NOMO-1 treated with DMSO at 0.1 percent for 48 hours (cell line): Measurements from ENCODE around the gene ABAT.
"Not testable (repeated sequence)": the region's sequence is repeated elsewhere in the genome, so short reads cannot be mapped to it uniquely, and the experiment has no call there.

Experiments
- DNase-seq: peaks from one replicate; lab custom pipeline; 2025; ENCODE audit not compliant: unreplicated experiment; lab: John Stamatoyannopoulos, UW

ABAT gene

DNA sequence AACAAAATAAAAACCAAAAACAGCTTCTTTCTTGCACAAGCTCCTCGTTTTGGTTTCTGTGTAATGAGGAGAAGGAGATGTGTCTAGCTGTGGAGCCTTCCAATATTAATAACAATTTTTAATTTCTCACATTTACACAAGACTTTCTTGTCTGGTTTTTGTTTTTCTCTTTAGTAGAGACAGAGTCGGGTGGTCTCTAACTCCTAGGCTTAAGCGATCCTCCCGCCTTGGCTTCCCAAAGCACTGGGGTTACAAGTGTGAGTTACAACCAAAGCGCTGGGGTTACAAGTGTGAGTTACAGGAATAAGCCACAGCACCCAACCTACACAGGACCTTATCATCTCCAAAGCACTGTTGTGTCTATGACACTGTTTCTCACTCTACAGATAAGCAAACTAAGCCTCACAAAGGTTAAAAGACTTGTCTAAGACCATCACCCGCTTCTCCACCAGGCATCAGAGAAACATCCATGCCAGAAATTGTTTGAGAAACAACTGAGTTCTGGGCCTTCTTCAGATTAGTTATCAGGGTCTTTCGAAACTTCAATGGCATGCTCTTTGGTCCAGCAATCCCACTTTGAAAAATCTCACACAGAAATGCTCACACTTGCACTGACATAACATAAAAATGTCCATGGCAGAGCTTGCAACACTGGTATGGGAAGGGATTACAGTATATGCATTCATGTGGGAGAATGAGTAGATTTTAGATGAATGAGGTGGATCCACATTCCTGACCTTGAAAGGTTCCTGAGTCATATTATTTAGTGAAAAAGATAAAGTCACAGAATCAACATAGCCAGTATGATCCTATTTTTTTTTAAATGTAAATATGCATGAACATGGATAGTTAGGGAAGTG lies 3.9 kb downstream of the ABAT start:
- no peak for DNase-seq

DNA sequence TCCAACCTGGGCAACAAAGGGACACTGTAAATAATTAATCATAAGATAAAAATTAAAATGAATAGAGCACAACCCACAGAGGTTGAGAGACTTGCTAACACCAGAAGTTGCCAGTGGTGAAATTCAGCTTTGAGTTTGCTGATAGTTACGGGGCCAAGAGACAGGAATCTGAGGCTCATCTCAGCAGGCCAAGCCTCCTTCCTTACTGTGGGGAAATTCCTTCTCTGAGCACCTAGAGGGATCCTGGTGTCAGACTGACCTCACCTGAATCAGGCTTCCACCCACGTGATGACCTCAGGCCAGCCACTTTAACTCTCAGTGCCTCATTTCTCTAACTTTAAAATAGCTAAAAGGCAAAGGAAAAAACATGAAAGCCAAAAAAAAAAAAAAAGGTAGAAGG lies 4.7 kb downstream of the ABAT start:
- DNase-seq: no peak

DNA sequence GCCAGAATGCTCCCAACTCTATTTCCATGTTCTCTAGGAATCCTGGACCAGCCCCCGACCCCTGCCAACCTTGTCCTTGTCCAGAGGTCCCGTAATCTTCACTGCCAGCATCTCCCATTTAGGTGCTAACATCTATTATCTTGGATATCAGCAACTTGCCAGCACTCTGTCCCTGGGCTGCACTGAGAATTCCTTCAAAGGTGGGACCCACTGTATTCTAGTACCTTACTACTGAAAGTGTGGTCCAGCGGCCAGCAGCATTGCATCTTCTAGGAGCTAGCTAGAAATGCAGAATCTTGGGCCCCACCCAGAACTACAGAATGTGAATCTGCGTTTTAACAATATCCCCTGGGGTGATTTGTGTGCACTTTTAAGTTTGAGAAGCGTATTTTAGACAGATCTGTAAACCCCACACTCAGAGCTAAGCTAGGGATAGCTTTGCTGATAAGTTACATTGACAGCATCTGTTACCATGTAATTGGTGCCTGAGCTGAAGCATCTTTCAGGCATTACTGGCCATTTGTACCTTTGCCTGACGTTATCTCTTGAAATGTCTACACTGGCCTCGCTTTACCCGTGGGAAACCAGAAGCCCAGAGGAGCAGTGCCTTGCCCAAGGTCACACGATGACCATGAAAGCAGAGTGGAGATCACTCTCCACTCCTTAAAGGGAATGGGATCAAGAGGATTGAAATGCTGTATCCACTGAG lies 8.3 kb downstream of the ABAT start:
- no peak for DNase-seq

DNA sequence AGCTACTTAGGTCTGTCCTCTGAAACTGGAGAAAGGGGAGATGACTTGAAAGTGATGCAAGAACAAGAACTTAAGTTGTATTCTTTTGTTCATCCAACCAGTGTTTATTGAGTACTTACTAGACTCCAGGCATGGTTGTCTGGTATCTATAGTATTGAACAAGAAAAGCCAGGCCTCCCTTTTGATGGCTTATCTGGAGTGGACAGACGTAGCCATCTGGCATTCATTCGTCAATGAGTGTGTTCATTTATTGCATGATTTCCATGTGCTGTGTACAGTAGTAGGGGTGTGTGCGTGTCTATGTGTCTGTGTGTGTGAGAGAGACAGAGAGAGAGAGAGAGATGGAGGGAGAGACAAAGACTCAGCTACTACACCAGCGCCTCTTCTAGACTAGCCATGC lies 9.2 kb downstream of the ABAT start:
- DNase-seq: no peak

DNA sequence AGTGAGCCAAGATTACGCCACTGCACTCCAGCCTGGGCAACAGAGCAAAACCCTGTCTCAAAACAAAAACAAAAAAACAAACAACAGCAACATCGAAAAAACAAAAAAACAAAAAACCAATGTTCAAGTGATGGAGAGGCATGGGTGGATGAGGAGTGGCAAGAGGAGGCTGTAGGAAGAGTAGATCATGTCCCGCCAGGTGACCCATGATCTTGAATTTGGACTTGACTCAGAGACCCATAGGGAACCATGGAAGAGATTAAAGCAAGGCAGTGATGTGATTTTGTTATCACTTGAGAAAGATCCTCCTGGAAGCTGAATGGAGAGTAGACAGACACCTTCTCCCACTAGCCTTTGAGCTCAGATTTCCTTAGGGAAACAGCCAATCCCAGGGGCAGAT lies 11.2 kb downstream of the ABAT start:
- DNase-seq: no peak

DNA sequence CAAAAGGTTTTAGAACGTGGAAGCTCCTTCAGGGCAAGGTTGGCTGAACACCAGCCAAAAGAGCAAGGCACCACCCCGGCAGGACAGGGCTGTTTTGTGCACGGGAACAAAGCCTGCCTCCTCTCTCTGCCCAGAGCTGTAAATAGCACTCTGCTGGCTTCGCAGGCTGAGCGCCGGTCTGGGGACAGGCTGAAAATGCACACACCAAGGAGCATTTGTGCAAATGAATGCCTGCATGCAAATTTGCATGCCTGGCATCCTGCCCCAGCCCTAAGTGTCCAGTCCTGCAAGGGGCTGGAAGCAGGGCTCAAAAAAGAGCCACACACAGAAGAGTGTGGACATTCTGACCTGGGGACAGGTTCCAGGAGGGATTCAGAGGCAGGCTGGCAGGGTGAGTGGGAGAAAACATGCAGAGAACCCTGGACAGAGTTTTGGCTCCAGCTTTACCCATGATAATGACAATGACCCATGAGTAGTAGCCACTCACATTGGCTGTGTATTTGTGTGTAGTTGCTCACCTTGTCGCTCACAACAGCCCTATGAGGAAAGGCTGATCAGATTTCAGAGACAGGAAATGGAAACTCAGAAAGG lies 11.7 kb downstream of the ABAT start:
- no peak for DNase-seq

DNA sequence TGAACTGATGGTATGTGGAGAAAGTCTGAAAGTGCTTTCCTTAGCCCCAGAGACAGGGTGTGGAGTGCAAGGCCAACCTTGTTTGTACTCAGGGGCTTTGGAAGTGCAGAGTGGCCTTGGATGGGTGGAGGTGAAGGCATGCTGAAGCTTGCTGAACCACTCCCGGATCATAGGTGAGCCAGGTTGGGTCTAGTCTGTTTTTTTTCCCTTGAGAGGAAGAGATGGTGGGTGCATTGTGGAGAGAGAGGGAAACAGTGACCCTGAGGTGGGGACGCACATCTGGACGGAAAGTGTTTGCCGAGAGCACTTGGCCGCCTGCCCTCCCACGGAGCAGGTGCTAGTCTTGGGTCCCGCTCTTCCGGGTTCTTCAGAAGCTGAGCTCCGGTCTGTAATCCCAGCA lies 12.5 kb downstream of the ABAT start:
- DNase-seq: no peak

DNA sequence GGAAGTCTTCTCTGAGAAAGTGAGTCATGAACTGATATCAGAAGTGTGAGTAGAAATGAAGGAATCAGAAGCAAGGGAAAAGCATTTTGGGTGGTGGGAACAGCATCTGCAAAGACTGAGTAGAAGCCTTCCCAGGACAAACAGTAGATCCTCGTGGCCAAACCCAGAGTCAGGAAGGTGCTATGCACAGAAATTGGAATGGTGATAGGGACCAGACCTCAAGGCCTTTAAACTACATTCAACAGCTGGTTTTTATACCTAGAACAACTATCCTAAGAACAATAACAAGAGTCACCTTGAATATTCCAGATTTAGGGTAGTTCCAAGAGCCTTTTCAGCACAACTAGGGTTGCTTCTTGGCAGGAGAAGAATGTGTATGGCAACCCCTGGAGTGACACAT lies 15.3 kb downstream of the ABAT start:
- no peak for DNase-seq

DNA sequence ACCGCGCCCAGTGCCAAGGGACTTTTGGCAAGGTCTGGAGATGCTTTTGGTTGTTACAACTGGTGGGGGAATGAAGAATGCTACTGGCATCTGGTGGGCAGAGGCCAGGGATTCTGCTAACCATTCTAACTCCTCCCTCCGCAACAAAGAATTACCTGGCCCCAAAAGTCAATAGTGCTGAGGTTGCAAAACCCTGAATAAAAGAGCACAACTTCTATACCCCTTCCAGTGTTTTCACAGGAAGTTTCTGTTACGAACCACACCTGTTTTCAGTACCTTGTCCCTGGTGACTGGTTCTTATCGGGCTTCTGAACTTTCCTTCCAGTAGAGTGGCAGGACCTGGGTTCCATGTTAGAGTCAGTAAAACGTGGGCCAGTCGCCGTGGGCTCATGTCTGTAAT lies 17.3 kb downstream of the ABAT start:
- DNase-seq: no peak

DNA sequence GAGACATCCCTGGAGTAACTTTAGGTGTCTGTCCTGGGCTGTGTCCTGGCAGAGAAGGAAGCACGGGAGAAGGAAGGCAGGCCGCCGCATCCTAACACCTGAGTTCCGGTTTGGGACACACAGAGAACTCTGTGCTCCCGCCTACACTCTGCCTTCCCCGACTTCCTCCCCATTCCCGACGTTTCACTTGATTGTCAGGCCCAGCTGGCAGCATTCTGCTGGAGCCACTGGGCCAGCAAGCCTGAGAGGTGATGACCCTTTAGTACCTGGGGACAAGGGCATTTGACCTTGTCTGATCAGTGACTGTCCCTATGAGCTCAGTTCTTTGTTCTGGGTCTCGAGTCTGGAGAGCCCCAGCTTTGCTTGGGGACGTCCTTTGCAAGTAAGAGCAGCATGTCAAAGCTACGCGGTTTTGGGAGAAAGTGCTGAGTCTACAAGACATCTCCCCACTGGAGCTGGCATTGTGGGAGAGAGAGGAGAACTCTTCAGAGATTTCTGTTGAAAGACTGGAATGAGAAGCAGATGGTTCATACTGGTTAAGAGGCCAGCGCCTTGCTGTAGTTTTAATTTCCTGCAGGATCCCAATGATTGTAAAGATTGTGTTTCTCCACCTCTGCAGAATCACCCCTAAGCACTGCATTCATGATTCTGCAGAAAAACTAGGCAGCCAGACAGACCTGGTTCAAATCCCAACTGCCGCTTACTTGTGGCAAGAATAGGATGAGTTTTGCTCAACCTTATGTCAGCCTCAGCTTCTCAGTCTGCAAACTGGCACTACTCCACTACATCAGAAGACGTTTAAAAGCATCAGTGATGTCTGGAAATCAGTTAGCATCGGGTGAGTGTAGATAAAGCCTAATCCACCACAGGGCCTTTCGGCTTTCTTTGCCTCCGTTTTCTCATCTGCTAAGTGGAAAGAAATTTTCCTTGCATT lies 20.6 kb downstream of the ABAT start:
- no peak for DNase-seq

DNA sequence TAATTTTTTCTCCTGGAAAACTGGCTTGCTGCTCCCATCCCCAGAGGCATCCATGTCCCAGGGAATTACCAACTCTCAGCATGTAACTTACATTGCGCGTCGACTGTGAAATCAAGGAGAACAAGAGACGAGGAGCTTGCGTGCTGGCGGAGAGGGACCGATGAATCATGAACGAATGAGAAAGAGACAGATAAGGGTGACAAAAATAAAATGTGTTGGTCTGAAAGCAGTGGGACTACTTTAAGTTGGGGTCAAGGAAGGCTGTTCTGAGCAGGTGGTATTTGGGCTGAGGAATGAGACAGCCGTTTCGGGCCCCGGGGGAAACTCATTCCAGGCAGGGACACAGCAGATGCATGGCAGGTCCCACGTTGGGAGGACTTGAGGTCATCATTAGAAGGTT lies 22.5 kb downstream of the ABAT start:
- DNase-seq: no peak

DNA sequence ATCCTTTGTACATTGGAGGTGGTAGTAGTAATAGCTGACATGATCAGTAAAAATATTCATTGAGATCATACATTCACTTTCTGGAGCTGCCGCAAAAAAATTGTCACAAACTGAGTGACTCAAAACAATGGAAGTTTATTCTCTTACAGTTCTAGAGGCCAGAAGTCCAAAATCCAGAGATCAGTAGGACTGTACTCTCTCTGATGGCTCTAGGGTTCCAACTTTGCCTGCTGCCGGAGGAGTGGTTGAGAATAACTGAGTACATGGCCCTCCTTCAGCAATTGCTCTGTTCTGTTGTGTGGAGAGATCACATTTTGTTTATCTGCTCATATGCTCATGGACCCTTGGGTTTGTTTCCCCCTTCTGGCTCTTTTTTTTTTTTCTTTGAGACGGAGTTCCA lies 23.5 kb downstream of the ABAT start:
- no peak for DNase-seq

DNA sequence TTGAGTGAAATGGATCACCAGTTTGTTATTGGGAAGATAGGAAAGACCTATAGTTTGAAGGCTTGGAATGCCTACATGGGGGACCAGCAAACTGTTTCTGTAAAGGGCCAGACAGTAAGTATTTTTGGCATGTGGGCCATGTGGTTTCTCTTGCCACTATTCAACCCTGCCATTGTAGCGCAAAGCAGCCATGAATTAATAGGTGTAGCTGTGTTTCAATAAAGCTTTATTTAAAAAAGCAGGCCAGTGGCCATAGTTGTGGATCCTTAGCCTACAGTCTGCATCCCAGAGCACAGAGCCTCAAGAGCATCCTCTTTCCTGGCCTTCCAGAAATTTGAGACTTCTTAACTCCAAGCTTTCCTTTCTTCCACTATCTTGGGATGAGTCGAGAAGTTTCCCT lies 29.3 kb downstream of the ABAT start:
- no peak for DNase-seq

DNA sequence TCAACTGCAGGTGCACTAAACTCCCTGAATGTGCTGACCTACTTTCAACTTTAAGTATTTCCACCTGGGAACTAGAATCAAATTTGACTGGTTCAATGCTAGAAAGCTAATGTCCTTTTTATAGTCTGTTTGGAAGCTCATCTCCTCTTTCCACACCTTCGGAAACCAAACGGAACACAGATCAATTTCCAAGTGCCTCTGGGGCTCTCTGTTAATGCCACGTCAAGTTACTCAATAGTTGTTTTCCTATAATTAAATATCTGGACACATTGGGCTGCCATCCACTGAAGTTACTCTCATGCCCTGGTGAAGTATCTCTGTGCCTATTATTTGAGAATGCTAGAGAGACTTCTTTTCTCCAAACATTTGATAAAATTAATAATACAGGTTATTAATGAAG lies 29.7 kb downstream of the ABAT start:
- no peak for DNase-seq

DNA sequence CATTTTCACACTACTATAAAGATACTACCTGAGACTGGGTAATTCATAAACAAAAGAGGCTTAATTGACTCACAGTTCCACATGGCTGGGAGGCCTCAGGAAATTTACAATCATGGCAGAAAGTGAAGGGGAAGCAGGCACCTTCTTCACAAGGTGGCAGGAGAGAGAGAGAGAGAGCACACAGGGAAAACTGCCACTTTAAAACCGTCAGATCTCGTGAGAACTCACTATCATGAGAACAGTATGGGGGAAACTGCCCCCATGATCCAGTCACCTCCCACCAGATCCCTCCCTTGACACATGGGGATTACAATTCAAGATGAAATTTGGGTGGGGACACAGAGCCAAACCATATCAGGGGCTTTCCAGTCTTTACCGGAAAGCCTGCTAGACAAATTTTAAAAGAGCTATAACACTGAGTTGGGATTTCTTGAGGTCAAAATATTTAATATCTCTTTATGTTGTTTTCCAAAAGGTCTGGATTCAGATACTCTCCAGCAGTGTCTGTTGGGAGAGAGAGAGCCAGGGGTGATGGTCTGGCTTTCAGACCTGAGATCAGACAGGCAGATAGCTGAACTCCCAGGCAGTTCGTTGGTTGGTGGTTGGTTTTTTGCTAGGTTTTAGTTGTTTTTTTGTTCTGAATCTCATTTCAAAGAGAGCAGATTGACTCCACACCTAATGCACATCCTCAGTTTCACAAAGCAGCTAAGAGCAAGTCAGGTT lies 30.8 kb downstream of the ABAT start:
- not testable (repeated sequence) for DNase-seq

DNA sequence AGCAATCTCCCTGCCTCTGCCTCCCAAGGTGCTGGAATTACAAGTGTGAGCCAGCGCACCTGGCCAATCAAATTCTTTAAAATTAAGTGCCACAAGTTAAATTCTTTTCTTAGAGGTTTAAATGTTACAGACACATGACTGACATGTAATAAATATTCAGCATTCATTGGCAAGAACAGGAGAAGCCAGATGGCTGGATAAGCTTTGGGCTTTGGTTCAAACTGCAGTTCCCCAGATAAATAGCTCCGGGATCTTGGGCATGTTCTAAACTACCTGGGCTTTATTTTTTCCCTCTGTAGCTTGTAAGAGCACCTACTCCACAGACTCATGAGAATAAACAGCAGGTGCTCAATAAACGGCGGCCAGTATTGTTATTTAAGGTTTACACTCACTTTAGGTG lies 34.1 kb downstream of the ABAT start:
- no peak for DNase-seq

DNA sequence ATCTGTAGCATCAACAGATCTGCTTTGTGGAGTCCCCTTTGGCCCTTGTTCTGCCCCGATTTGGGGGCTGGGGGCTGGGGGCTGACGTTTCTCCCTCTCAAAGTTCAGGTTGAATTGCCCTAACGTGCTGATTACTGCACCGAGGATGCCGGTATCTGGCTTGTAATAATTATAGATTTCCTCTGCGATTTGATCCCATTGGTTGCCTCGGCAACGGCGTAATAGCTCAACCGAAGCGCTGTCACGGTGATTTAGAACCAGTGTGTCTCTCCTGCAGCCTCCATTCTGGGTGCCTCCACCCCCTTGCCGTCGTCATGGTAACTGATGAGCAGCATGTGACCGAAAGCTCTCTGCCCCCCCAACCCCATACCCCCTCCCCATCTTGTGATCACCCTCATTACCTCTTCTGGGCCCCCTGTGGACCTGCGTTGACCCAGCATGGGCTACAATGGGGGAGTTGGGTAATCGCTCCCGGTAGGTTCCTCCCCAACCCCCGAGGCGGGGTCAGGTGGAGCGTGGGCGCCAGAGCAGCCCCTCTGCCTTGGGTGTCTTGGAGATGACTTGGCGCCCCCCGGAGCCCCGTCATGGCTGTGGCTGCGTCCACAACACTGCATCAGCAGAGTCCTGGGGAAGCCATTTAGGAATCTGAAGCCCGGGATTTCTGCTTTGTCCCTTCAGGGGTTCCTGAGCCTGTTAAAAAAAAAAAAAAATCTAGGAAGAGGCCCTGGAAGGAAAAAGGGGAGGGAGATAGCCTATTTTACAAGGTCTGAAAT lies 38.4 kb downstream of the ABAT start:
- DNase-seq: no peak

DNA sequence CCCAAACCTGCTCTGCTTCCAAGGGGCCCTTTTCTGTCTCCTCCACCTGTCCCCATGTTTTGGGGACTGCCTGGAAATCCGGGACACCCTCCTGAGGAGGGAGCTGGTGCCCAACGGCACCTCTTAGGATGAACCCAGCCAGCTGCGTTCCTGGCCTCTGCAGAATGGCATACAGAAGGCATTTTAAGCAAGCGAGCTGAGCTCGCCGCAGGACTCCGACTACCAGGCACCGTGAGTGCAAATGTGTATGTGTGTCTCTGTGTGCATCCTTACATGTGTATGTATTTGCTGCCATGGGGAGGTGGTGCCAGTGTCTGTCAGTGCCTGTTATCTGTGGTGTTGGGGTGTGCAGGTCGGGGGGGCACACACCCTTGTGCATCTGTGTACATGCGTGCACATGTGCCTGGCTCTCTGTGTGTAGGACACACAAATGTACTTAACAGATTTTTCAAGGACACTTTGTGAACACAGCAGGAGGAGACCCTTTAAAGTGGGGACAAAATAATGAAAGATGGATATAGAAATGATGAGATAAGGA lies 39.3 kb downstream of the ABAT start:
- DNase-seq: no peak

DNA sequence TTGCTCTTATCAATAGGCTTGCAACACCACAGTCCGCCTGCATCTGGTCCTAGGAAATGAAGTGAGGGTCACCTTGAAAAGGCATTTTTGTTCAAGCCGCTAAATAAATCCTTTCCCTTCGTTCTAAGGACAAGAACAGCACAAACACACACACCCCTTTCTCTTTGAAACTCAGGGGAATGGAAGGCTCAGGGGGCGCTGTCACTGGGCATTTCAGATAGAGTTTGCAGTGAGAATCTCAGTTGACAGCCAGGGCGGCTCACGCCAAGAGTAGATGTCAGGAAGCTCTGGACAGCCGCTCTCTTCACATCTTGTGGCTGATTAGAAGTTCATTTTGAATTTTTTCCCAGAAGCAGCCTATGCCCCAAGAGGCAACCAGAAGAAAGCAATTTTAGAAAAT lies 39.8 kb downstream of the ABAT start:
- no peak for DNase-seq

DNA sequence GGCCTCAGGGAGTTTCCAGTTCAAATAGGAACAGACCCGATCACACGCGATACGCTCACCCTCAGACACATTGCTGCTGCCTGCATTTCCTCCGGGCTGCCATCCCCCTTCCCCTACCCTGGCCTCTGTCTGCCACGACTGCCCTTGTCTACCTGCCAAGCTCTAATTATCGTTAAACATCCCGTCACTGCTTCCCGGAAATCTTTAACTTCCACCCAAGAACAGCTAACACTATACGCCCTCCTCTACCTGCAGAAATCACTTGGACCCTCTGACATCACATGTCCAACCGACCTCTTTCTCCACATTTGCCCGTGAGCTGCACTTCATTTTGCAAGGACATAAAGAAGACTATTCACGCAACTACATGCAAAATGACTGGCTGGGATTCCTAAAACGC lies 40.4 kb downstream of the ABAT start:
- DNase-seq: no peak
